Ovary (tissue), 9 donors: ENCODE measurements around the gene SUSD6. TPM values are rescaled to one million over a fixed set of nuclear protein-coding genes. Genes with fewer than 3 reads are reported as not detected.

Experiments
- DNase-seq, 5 donors: peaks; one replicate each; pipeline ENCODE4 v3.0.0-alpha.2; 2019 to 2020
- H3K27ac ChIP-seq, 2 donors: fragments of 200-600 bp; one replicate each; pipeline versions ENCODE4 v1.5.1 to v1.8.0; 2019 to 2022
- H3K27me3 ChIP-seq: fragments of 200-600 bp; one replicate; pipeline ENCODE4 v1.8.0; 2022
- H3K36me3 ChIP-seq: fragments of 200-600 bp; sonication (generic); one replicate; pipeline ENCODE4 v1.5.1; 2019
- H3K4me1 ChIP-seq: one replicate; pipeline ENCODE4 v1.8.1; 2013; ENCODE audit warnings: mild to moderate bottlenecking, moderate library complexity; ENCODE audit not compliant: insufficient read depth
- H3K4me3 ChIP-seq: fragments of 200-600 bp; sonication (generic); one replicate; pipeline ENCODE4 v1.5.1; 2017
- H3K9me3 ChIP-seq, 2 donors: fragments of 200-600 bp in 1 of 2; sonication (generic) in 1 of 2; one replicate each; pipeline versions ENCODE4 v1.5.1 to v1.8.1; 2013 to 2019; ENCODE audit warnings: mild to moderate bottlenecking in 1 of 2, moderate library complexity in 1 of 2
- CTCF ChIP-seq, 3 donors: fragments of 450-650 bp in 2 of 3; fragments of 200-600 bp in 1 of 3; IDR thresholded peaks; one replicate each; pipeline versions ENCODE4 v1.5.1 to v1.8.0; 2016 to 2022; ENCODE audit warnings: antibody characterized with exemption in 3 of 3, mild to moderate bottlenecking in 1 of 3
- EP300 ChIP-seq: sonication (generic); formaldehyde crosslinking; IDR thresholded peaks from one replicate; pipeline ENCODE4 v1.6.1; 2017; ENCODE audit warnings: antibody characterized with exemption
- POLR2A ChIP-seq: fragments of 450-650 bp; IDR thresholded peaks from one replicate; pipeline ENCODE4 v1.6.1; 2017; ENCODE audit warnings: antibody characterized with exemption, mild to moderate bottlenecking, moderate library complexity
- WGBS, 3 donors: extraction: QIAGEN DNeasy Blood & Tissue Kit in 1 of 3; methylation state at CpG; one replicate each; pipeline versions ENCODE4 v1.1.5 to v1.1.7; 2013 to 2017; 5-methylcytosine and 5-hydroxymethylcytosine counted together
- intact Hi-C, 4 donors: fragments of 100-400 bp; cut with DNase I; formaldehyde crosslinking; loops; one replicate each; pipeline versions ENCODE4 v1.11.0 to v1.15.1; 2022 to 2023
- polyA plus RNA-seq, 2 donors: library from polyadenylated mRNA; stranded (reverse); fragments of 200-250 nt in 1 of 2; fragments of 350-450 nt in 1 of 2; fragmentation: Illumina TruSeq in 1 of 2; extraction: RNeasy Lipid Tissue Mini Kit (QIAGEN cat#74804) in 1 of 2; gene quantifications; one replicate each; pipeline ENCODE4 v1.2.3, GENCODE V29; 2013 to 2014
- total RNA-seq, 7 donors: library from RNA; depleted of rRNA in 2 of 7; stranded (reverse); fragments of >200 nt in 2 of 7; fragmentation: NEBNext Ultra II Directional in 3 of 7; extraction: Animal tissue kit (Norgen Biotek cat#: 25700) in 3 of 7; gene quantifications; one replicate each; pipeline versions ENCODE4 v1.1.0 to v1.2.4, GENCODE V29; 2016 to 2023
- donor health status: DM: no; HTN: no; CAD: no; lungs with moderate emphysema.
- donor health status: DM: no; HTN: no; CAD: no.
- donor health status: Bipolar disorder and iron deficiency.
- donor health status: DM: yes; HTN: yes; CAD: no.
- donor health status: DM: no; HTN: no; CAD: no.
- donor health status: DM: yes; HTN: yes; CAD: no.

SUSD6 gene
- total and polyA plus RNA-seq, 9 donors, result 12.6 to 35.3 (median 27.7) TPM

DNA sequence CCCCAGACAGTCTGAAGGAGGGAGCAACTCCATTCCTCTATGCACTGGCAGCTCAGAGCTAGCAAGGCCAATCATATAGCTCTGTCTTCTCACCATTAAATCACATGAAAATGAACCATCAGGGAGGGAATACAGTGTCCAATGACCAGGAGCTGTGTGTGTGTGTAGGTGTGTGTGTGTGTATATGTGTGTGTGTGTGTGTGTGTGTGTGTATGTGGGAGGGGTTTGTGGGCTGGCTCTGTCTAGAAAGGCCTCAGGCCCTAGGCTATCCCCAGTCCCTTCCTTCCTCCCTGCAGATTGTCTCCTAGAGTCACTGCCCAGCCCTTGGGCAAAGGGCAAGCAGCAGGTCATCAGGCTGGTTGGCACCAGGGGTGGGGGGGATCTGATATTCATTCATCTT lies 5.7 kb upstream of the SUSD6 start:
- intact Hi-C loops, result no loop called here
- TF ChIP-seq POLR2A (no peak), EP300 (no peak), CTCF (IDR thresholded peaks at IDR 0.05) (no peak)
- Histone ChIP-seq H3K4me1 (peaks cover 3% of the 10 kb centered on the region), H3K27me3 (no peaks in the 10 kb centered on the region), H3K4me3 (no peak overlapping the region), H3K36me3 (no peaks in the 10 kb centered on the region), H3K9me3 (no peaks in the 10 kb centered on the region), H3K27ac (no peak overlapping the region)
- DNase-seq, result no peak

- no peak for DNase-seq
- no peak overlapping the region for H3K4me3 ChIP-seq
- peaks cover 3% of the 10 kb centered on the region for H3K4me1 ChIP-seq
- 84 to 87% (median 87%) methylated on average over 5 of the region's 5 CpGs for WGBS, 3 donors
- H3K27ac ChIP-seq, result no peak overlapping the region
- H3K27me3 ChIP-seq, result no peaks in the 10 kb centered on the region
- H3K9me3 ChIP-seq, result no peaks in the 10 kb centered on the region
- no peak for TF ChIP-seq POLR2A
- no peak for TF ChIP-seq CTCF (IDR thresholded peaks at IDR 0.05)
- no peak for TF ChIP-seq EP300
- intact Hi-C loops, result no loop called here
- H3K36me3 ChIP-seq, result no peaks in the 10 kb centered on the region
Measured at GRCh38 chr14:69606258-69607184, 4.9 kb upstream of the SUSD6 start.

GRCh38 chr14:69610020-69610873 lies 1.1 kb upstream of the SUSD6 start:
- Histone ChIP-seq H3K4me3 (peak overlapping the region; percentile 46), H3K27ac (peak overlapping the region; percentile 39 to 72), H3K9me3 (no peaks in the 10 kb centered on the region), H3K4me1 (peaks cover 10% of the 10 kb centered on the region), H3K36me3 (no peaks in the 10 kb centered on the region), H3K27me3 (no peaks in the 10 kb centered on the region)
- TF ChIP-seq EP300, result no peak
- TF ChIP-seq CTCF (IDR thresholded peaks at IDR 0.05), result no peak
- TF ChIP-seq POLR2A, result no peak
- peak in 1 of 5 donors; percentile 23 for DNase-seq
- WGBS, 3 donors, result 34 to 45% (median 38%) methylated on average over 8 of the region's 8 CpGs
- intact Hi-C loops, result loop anchor here in 2 of 4 donors (5.0 to 10.0 kb wide), 2 partner anchors 105 to 117 kb away; no protein-coding TSS in a partner anchor

DNA sequence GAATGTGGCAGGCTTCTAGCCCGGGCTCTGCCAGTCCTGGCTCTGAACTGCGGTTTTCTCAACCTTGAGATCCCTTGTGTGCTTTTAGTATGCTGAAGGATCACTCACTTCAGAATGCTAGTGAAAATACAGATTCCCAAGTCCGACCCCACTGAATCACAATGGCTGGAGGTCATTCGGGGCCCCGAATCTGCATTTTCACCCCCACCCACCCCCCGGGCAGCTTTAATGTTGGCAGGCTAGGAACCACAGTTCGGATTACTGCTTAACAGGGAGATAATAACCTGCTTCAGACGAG lies 573 bp upstream of the SUSD6 start:
- Histone ChIP-seq H3K9me3 (no peaks in the 10 kb centered on the region), H3K4me1 (peaks cover 12% of the 10 kb centered on the region), H3K36me3 (no peaks in the 10 kb centered on the region), H3K4me3 (peak overlapping the region; percentile 46), H3K27ac (peak overlapping the region; percentile 39 to 72), H3K27me3 (no peaks in the 10 kb centered on the region)
- TF ChIP-seq CTCF (IDR thresholded peaks at IDR 0.05) (no peak), EP300 (no peak), POLR2A (no peak)
- DNase-seq, result peak in 2 of 5 donors; percentile 27 to 30
- intact Hi-C loops, result loop anchor here in 2 of 4 donors (5.0 to 10.0 kb wide), 2 partner anchors 104 to 116 kb away; no protein-coding TSS in a partner anchor
- 2 to 5% (median 4%) methylated on average over 8 of the region's 8 CpGs for WGBS, 3 donors
